ENCODE results near the gene OXER1. TPM values are rescaled to one million over a fixed set of nuclear protein-coding genes. Genes with fewer than 3 reads are reported as not detected.

Gene OXER1
- total and polyA plus RNA-seq, 2 of the 13 experiments (the other 11 are each of a cell fraction or from before 2014, with no cell fraction given), result 8.0 to 9.0 TPM

- no peaks in the 10 kb centered on the region; a peak in 2 of 5 replicates for H3K27me3 ChIP-seq (ENCODE audit: control insufficient read depth in 1 of 2, insufficient read depth in 2 of 2, low read length in 2 of 2)
- TF ChIP-seq ZFP37 (CRISPR knock-in tag; IDR thresholded peaks at IDR 0.05; ENCODE audit: borderline replicate concordance) (no peak), DPF2 (CRISPR knock-in tag; IDR thresholded peaks at IDR 0.05; ENCODE audit: borderline replicate concordance, low read depth) (no peak), ZNF326 (CRISPR knock-in tag; IDR thresholded peaks at IDR 0.05; ENCODE audit: borderline replicate concordance) (no peak), SAP130 (CRISPR knock-in tag; IDR thresholded peaks at IDR 0.05; ENCODE audit: low read depth) (no peak), ERF (CRISPR knock-in tag; IDR thresholded peaks at IDR 0.05) (no peak), KLF16 (CRISPR knock-in tag; IDR thresholded peaks at IDR 0.05) (no peak), EZH2 (conservative IDR thresholded peaks at IDR 0.05; ENCODE audit: low read depth, low read length) (no peak), ZNF253 (CRISPR knock-in tag; IDR thresholded peaks at IDR 0.05; ENCODE audit: borderline replicate concordance) (no peak), RFX5 (IDR thresholded peaks at IDR 0.05; ENCODE audit: low read depth, low read length) (no peak), ZFY (CRISPR knock-in tag; IDR thresholded peaks at IDR 0.05) (no peak), SP5 (CRISPR knock-in tag; IDR thresholded peaks at IDR 0.05; ENCODE audit: borderline replicate concordance, low read depth) (no peak), SATB2 (CRISPR knock-in tag; IDR thresholded peaks at IDR 0.05) (no peak)
- TF ChIP-seq, protein P1, sequence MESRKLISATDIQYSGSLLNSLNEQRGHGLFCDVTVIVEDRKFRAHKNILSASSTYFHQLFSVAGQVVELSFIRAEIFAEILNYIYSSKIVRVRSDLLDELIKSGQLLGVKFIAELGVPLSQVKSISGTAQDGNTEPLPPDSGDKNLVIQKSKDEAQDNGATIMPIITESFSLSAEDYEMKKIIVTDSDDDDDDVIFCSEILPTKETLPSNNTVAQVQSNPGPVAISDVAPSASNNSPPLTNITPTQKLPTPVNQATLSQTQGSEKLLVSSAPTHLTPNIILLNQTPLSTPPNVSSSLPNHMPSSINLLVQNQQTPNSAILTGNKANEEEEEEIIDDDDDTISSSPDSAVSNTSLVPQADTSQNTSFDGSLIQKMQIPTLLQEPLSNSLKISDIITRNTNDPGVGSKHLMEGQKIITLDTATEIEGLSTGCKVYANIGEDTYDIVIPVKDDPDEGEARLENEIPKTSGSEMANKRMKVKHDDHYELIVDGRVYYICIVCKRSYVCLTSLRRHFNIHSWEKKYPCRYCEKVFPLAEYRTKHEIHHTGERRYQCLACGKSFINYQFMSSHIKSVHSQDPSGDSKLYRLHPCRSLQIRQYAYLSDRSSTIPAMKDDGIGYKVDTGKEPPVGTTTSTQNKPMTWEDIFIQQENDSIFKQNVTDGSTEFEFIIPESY (CRISPR knock-in tag; IDR thresholded peaks at IDR 0.05), result no peak
- TF ChIP-seq, protein P2, sequence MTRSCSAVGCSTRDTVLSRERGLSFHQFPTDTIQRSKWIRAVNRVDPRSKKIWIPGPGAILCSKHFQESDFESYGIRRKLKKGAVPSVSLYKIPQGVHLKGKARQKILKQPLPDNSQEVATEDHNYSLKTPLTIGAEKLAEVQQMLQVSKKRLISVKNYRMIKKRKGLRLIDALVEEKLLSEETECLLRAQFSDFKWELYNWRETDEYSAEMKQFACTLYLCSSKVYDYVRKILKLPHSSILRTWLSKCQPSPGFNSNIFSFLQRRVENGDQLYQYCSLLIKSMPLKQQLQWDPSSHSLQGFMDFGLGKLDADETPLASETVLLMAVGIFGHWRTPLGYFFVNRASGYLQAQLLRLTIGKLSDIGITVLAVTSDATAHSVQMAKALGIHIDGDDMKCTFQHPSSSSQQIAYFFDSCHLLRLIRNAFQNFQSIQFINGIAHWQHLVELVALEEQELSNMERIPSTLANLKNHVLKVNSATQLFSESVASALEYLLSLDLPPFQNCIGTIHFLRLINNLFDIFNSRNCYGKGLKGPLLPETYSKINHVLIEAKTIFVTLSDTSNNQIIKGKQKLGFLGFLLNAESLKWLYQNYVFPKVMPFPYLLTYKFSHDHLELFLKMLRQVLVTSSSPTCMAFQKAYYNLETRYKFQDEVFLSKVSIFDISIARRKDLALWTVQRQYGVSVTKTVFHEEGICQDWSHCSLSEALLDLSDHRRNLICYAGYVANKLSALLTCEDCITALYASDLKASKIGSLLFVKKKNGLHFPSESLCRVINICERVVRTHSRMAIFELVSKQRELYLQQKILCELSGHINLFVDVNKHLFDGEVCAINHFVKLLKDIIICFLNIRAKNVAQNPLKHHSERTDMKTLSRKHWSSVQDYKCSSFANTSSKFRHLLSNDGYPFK (CRISPR knock-in tag; IDR thresholded peaks at IDR 0.05; ENCODE audit: borderline replicate concordance), result no peak
- TF ChIP-seq, protein P3, sequence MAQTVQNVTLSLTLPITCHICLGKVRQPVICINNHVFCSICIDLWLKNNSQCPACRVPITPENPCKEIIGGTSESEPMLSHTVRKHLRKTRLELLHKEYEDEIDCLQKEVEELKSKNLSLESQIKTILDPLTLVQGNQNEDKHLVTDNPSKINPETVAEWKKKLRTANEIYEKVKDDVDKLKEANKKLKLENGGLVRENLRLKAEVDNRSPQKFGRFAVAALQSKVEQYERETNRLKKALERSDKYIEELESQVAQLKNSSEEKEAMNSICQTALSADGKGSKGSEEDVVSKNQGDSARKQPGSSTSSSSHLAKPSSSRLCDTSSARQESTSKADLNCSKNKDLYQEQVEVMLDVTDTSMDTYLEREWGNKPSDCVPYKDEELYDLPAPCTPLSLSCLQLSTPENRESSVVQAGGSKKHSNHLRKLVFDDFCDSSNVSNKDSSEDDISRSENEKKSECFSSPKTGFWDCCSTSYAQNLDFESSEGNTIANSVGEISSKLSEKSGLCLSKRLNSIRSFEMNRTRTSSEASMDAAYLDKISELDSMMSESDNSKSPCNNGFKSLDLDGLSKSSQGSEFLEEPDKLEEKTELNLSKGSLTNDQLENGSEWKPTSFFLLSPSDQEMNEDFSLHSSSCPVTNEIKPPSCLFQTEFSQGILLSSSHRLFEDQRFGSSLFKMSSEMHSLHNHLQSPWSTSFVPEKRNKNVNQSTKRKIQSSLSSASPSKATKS (CRISPR knock-in tag; IDR thresholded peaks at IDR 0.05), result no peak
- POLR2A ChIA-PET, result no interaction called here
- CTCF ChIA-PET (ENCODE audit: low intra/inter-chr PET ratio, low total read pairs), result no interaction called here
- H4K20me1 ChIP-seq (ENCODE audit: insufficient read depth, low read length), result no peaks in the 10 kb centered on the region
- H2AFZ ChIP-seq (ENCODE audit: low read length), result no peak overlapping the region
- DNase-seq (ENCODE audit: low spot score), result no peak
- H3K9me3 ChIP-seq (ENCODE audit: low read length), result no peaks in the 10 kb centered on the region
- WGBS (ENCODE audit: low lambda C conversion rate), result 70% methylated on average over 6 of the region's 6 CpGs
- H3K4me1 ChIP-seq (ENCODE audit: insufficient read depth, low read length), result peaks cover 25% of the 10 kb centered on the region
- in situ Hi-C loops (cut with HindIII; ENCODE audit: extremely low pct_ligation_motif_present, low pct_unique_long_range_greater_than_20kb) (no loop called here), intact Hi-C loops (cut with micrococcal nuclease; ENCODE audit: unreplicated experiment) (no loop called here)
- no peak overlapping the region for H3K9ac ChIP-seq (ENCODE audit: insufficient read depth, low read depth, low read length)
- no peak overlapping the region for H3K27ac ChIP-seq (ENCODE audit: extremely low read length, insufficient read depth, low read length)
- H3K36me3 ChIP-seq (replicated peaks in 1 of 2; ENCODE audit: control insufficient read depth in 1 of 2, insufficient read depth in 2 of 2, low read length in 2 of 2), result no peaks in the 10 kb centered on the region
- no TSS peak for BruUV-seq (replicated peaks)
- no peak overlapping the region for H3K4me3 ChIP-seq (replicated peaks in 1 of 3; ENCODE audit: insufficient read depth in 1 of 3, low read depth in 2 of 3, low read length in 3 of 3)
- H3K4me2 ChIP-seq (ENCODE audit: low read depth, low read length), result no peak overlapping the region
- no peak for FAIRE-seq
- no peak for ATAC-seq
- H3K79me2 ChIP-seq (ENCODE audit: insufficient read depth, low read length), result no peaks in the 10 kb centered on the region
These were observed 42.9 kb upstream of the OXER1 start for GRCh38 chr2:42806786-42807185.
